Measurements from ENCODE around the gene EPG5.

EPG5 gene

DNA sequence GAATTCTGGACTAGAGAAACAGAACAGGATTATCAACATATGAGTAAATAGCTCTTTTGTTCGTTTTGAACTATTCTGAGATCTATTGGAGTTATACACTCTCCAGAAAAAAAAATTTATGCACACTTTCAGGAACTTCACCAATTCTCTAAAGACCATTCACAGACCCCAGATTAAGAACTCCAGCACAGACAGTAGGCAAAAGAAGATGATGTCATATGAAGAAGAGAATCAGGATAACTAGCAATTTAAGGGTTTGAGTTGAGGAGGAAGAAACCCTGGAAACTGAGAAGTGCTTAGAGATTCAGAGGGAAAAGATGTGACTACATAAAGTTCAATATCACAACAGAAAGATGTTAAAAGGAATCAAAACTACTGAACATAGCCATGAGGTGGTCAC is 71.8 kb downstream of the EPG5 start:
- Histone ChIP-seq H3K14ac (ENCODE audit: low read length) (no peak overlapping the region), H2BK12ac (ENCODE audit: low read length) (no peak overlapping the region), H3K4me1 (ENCODE audit: control insufficient read depth in 2 of 2, insufficient read depth in 1 of 2, low read depth in 1 of 2, low read length in 2 of 2) (no peaks in the 10 kb centered on the region), H3K4me2 (ENCODE audit: insufficient read depth, low read length, poor library complexity, severe bottlenecking) (no peak overlapping the region), H3K18ac (ENCODE audit: low read length) (no peak overlapping the region), H2BK120ac (ENCODE audit: low read depth, low read length) (no peak overlapping the region), H3K9me3 (replicated peaks in 1 of 2; ENCODE audit: control insufficient read depth in 2 of 2, insufficient read depth in 1 of 2, low read depth in 1 of 2, low read length in 2 of 2) (no peaks in the 10 kb centered on the region), H2AK5ac (ENCODE audit: low read depth, low read length) (no peak overlapping the region), H2BK5ac (ENCODE audit: low read length) (no peak overlapping the region), H2BK15ac (ENCODE audit: low read length) (no peak overlapping the region), H4K8ac (ENCODE audit: low read depth, low read length) (no peak overlapping the region), H3K4me3 (ENCODE audit: low read length in 2 of 2) (no peak overlapping the region), H2AFZ (ENCODE audit: low read length) (no peak overlapping the region), H3K36me3 (replicated peaks in 1 of 2; ENCODE audit: control insufficient read depth in 2 of 2, insufficient read depth in 2 of 2, low read length in 2 of 2) (peaks cover 6 to 59% of the 10 kb centered on the region in 2 donors), H3K9ac (ENCODE audit: low read depth, low read length, poor library complexity) (no peak overlapping the region), H3K4ac (ENCODE audit: low read length) (no peak overlapping the region), H3K23ac (ENCODE audit: low read depth, low read length, poor library complexity) (no peak overlapping the region), H3K79me1 (ENCODE audit: low read depth, low read length) (no peaks in the 10 kb centered on the region), H3K27me3 (ENCODE audit: control insufficient read depth in 3 of 3, insufficient read depth in 3 of 3, low read depth in 1 of 3, low read length in 3 of 3) (no peaks in the 10 kb centered on the region), H3K27ac (replicated peaks; ENCODE audit: low read length) (no peak overlapping the region), H4K91ac (ENCODE audit: low read depth, low read length, poor library complexity) (no peak overlapping the region)
- no peak for DNase-seq (ENCODE audit: low spot score)
- no CpG with 5 or more reads among the region's 1 CpG for WGBS, 2 donors (ENCODE audit: extremely low coverage in 2 of 2, insufficient read length in 2 of 2, insufficient replicate concordance in 1 of 2)

DNA sequence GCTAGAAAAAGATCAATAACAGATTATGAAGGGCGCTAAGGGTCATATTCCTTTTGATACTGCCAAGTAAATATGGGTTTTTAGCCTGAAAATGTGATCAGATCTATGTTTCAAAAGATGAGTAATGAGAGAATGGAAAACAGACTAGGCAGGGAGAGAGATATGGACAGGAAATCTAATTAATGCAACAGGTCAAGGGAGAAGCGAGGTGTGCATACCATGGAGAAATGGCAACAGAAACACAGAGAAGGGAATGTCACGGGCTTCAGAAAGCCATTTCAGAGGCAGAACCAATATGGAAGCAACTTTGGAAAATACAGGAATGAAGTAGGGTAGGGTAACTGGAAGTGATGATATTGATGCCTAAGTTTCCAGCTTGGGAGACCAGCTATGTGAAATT is 72.3 kb downstream of the EPG5 start:
- Histone ChIP-seq H2BK15ac (ENCODE audit: low read length) (no peak overlapping the region), H3K36me3 (replicated peaks in 1 of 2; ENCODE audit: control insufficient read depth in 2 of 2, insufficient read depth in 2 of 2, low read length in 2 of 2) (peaks cover 6 to 58% of the 10 kb centered on the region in 2 donors), H4K91ac (ENCODE audit: low read depth, low read length, poor library complexity) (no peak overlapping the region), H3K18ac (ENCODE audit: low read length) (no peak overlapping the region), H3K14ac (ENCODE audit: low read length) (no peak overlapping the region), H3K9me3 (replicated peaks in 1 of 2; ENCODE audit: control insufficient read depth in 2 of 2, insufficient read depth in 1 of 2, low read depth in 1 of 2, low read length in 2 of 2) (no peaks in the 10 kb centered on the region), H3K4me3 (ENCODE audit: low read length in 2 of 2) (no peak overlapping the region), H4K8ac (ENCODE audit: low read depth, low read length) (no peak overlapping the region), H2AFZ (ENCODE audit: low read length) (no peak overlapping the region), H2BK120ac (ENCODE audit: low read depth, low read length) (no peak overlapping the region), H3K4ac (ENCODE audit: low read length) (no peak overlapping the region), H2AK5ac (ENCODE audit: low read depth, low read length) (no peak overlapping the region), H3K27ac (replicated peaks; ENCODE audit: low read length) (no peak overlapping the region), H2BK12ac (ENCODE audit: low read length) (no peak overlapping the region), H3K4me1 (ENCODE audit: control insufficient read depth in 2 of 2, insufficient read depth in 1 of 2, low read depth in 1 of 2, low read length in 2 of 2) (no peaks in the 10 kb centered on the region), H3K27me3 (ENCODE audit: control insufficient read depth in 3 of 3, insufficient read depth in 3 of 3, low read depth in 1 of 3, low read length in 3 of 3) (no peaks in the 10 kb centered on the region), H3K4me2 (ENCODE audit: insufficient read depth, low read length, poor library complexity, severe bottlenecking) (no peak overlapping the region), H3K79me1 (ENCODE audit: low read depth, low read length) (no peaks in the 10 kb centered on the region), H3K9ac (ENCODE audit: low read depth, low read length, poor library complexity) (no peak overlapping the region), H2BK5ac (ENCODE audit: low read length) (no peak overlapping the region), H3K23ac (ENCODE audit: low read depth, low read length, poor library complexity) (no peak overlapping the region)
- no peak for DNase-seq (ENCODE audit: low spot score)
- no CpG with 5 or more reads among the region's 3 CpGs for WGBS, 2 donors (ENCODE audit: extremely low coverage in 2 of 2, insufficient read length in 2 of 2, insufficient replicate concordance in 1 of 2)

DNA sequence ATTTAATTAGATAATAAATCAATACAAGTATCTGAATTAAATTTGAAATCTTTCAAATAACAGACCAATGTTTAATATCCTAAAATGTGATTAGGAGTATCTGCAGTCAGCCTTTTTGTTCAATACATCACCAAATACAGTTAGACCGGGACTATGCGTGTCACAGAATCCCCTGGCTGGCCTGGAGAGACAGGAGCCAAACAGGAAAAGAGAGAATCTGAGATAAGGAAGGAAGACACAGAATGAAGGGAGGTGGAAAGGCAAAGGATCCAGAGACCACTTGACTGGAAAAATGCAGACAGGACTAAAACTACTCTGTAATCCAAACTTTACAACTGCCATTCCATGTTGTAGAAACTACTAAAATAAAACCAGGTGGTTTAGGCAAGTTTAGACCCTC is 75.3 kb downstream of the EPG5 start:
- no peak overlapping the region for H3K14ac ChIP-seq (ENCODE audit: low read length)
- H2BK15ac ChIP-seq (ENCODE audit: low read length) = no peak overlapping the region
- H3K23ac ChIP-seq (ENCODE audit: low read depth, low read length, poor library complexity) = no peak overlapping the region
- no peak overlapping the region for H2AFZ ChIP-seq (ENCODE audit: low read length)
- no peak overlapping the region for H2BK5ac ChIP-seq (ENCODE audit: low read length)
- DNase-seq (ENCODE audit: low spot score) = no peak
- H4K91ac ChIP-seq (ENCODE audit: low read depth, low read length, poor library complexity) = no peak overlapping the region
- no peak overlapping the region for H2AK5ac ChIP-seq (ENCODE audit: low read depth, low read length)
- H3K9me3 ChIP-seq (replicated peaks in 1 of 2; ENCODE audit: control insufficient read depth in 2 of 2, insufficient read depth in 1 of 2, low read depth in 1 of 2, low read length in 2 of 2) = no peaks in the 10 kb centered on the region
- H3K4me2 ChIP-seq (ENCODE audit: insufficient read depth, low read length, poor library complexity, severe bottlenecking) = no peak overlapping the region
- peaks cover 2 to 54% of the 10 kb centered on the region in 2 donors for H3K36me3 ChIP-seq (replicated peaks in 1 of 2; ENCODE audit: control insufficient read depth in 2 of 2, insufficient read depth in 2 of 2, low read length in 2 of 2)
- H3K4me3 ChIP-seq (ENCODE audit: low read length in 2 of 2) = no peak overlapping the region
- no peak overlapping the region for H2BK12ac ChIP-seq (ENCODE audit: low read length)
- no peak overlapping the region for H4K8ac ChIP-seq (ENCODE audit: low read depth, low read length)
- no peaks in the 10 kb centered on the region for H3K4me1 ChIP-seq (ENCODE audit: control insufficient read depth in 2 of 2, insufficient read depth in 1 of 2, low read depth in 1 of 2, low read length in 2 of 2)
- no peaks in the 10 kb centered on the region for H3K79me1 ChIP-seq (ENCODE audit: low read depth, low read length)
- H3K27me3 ChIP-seq (ENCODE audit: control insufficient read depth in 3 of 3, insufficient read depth in 3 of 3, low read depth in 1 of 3, low read length in 3 of 3) = no peaks in the 10 kb centered on the region
- H3K9ac ChIP-seq (ENCODE audit: low read depth, low read length, poor library complexity) = no peak overlapping the region
- no peak overlapping the region for H2BK120ac ChIP-seq (ENCODE audit: low read depth, low read length)
- no peak overlapping the region for H3K27ac ChIP-seq (replicated peaks; ENCODE audit: low read length)
- no peak overlapping the region for H3K18ac ChIP-seq (ENCODE audit: low read length)
- WGBS, 2 donors (ENCODE audit: extremely low coverage in 2 of 2, insufficient read length in 2 of 2, insufficient replicate concordance in 1 of 2) = no CpG with 5 or more reads among the region's 2 CpGs
- H3K4ac ChIP-seq (ENCODE audit: low read length) = no peak overlapping the region

DNA sequence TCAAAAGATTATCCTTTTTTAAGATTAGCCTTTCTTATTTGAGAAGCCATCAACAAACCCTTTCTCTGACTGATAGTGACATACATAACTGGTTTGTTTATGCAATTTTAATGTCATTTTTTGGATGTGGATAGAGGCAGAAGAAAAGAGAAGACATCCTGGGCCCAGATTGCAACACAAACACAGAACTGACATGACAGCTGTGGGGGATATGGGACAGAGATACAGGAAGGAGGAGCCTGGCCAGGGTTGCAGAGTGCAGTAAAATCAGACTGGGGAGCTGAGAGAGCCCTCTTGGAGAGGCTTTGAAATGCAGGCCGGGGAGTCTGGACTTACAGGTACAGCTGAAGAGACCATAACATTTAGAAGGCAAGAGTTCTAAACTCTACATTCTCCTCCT is 76.5 kb downstream of the EPG5 start:
- Histone ChIP-seq H3K27me3 (ENCODE audit: control insufficient read depth in 3 of 3, insufficient read depth in 3 of 3, low read depth in 1 of 3, low read length in 3 of 3) (no peaks in the 10 kb centered on the region), H3K27ac (replicated peaks; ENCODE audit: low read length) (no peak overlapping the region), H2BK12ac (ENCODE audit: low read length) (no peak overlapping the region), H3K4ac (ENCODE audit: low read length) (no peak overlapping the region), H3K4me1 (ENCODE audit: control insufficient read depth in 2 of 2, insufficient read depth in 1 of 2, low read depth in 1 of 2, low read length in 2 of 2) (no peaks in the 10 kb centered on the region), H2AK5ac (ENCODE audit: low read depth, low read length) (no peak overlapping the region), H4K91ac (ENCODE audit: low read depth, low read length, poor library complexity) (no peak overlapping the region), H3K9ac (ENCODE audit: low read depth, low read length, poor library complexity) (no peak overlapping the region), H3K4me2 (ENCODE audit: insufficient read depth, low read length, poor library complexity, severe bottlenecking) (no peak overlapping the region), H3K23ac (ENCODE audit: low read depth, low read length, poor library complexity) (no peak overlapping the region), H3K9me3 (replicated peaks in 1 of 2; ENCODE audit: control insufficient read depth in 2 of 2, insufficient read depth in 1 of 2, low read depth in 1 of 2, low read length in 2 of 2) (no peaks in the 10 kb centered on the region), H3K79me1 (ENCODE audit: low read depth, low read length) (no peaks in the 10 kb centered on the region), H2BK120ac (ENCODE audit: low read depth, low read length) (no peak overlapping the region), H3K4me3 (ENCODE audit: low read length in 2 of 2) (no peak overlapping the region), H2BK15ac (ENCODE audit: low read length) (no peak overlapping the region), H3K18ac (ENCODE audit: low read length) (no peak overlapping the region), H3K36me3 (replicated peaks in 1 of 2; ENCODE audit: control insufficient read depth in 2 of 2, insufficient read depth in 2 of 2, low read length in 2 of 2) (peaks cover 2 to 50% of the 10 kb centered on the region in 2 donors), H2BK5ac (ENCODE audit: low read length) (no peak overlapping the region), H3K14ac (ENCODE audit: low read length) (no peak overlapping the region), H4K8ac (ENCODE audit: low read depth, low read length) (no peak overlapping the region), H2AFZ (ENCODE audit: low read length) (no peak overlapping the region)
- no peak for DNase-seq (ENCODE audit: low spot score)
- WGBS, 2 donors (ENCODE audit: extremely low coverage in 2 of 2, insufficient read length in 2 of 2, insufficient replicate concordance in 1 of 2) = no CpG with 5 or more reads among the region's 1 CpG
